DOHH2 (cell line): ENCODE measurements around the gene JARID2.

Experiments used
- H3F3A ChIP-seq: fragments of 200-600 bp; sonication (generic), shearing (Covaris generic); 2 replicates; pipeline ENCODE4 v1.6.0; 2016; ENCODE audit warnings: antibody characterized with exemption, mild to moderate bottlenecking; ENCODE audit not compliant: control insufficient read depth, insufficient read depth
- H3K27ac ChIP-seq: fragments of 200-600 bp; sonication (generic); 2 replicates; pipeline ENCODE4 v1.5.1; 2014; ENCODE audit warnings: low read depth, mild to moderate bottlenecking, low read length, moderate library complexity
- H3K27me3 ChIP-seq: fragments of 200-600 bp; sonication (generic); 2 replicates; pipeline ENCODE4 v1.6.1; 2014; ENCODE audit warnings: mild to moderate bottlenecking, low read length, mixed read lengths; ENCODE audit not compliant: control insufficient read depth
- H3K36me3 ChIP-seq: fragments of 200-600 bp; sonication (generic); 2 replicates; pipeline ENCODE4 v1.6.1; 2014; ENCODE audit warnings: mild to moderate bottlenecking, low read length, moderate library complexity, mixed read lengths; ENCODE audit not compliant: control insufficient read depth
- H3K4me1 ChIP-seq: fragments of 200-600 bp; sonication (generic); 2 replicates; pipeline ENCODE4 v1.6.1; 2014; ENCODE audit warnings: mild to moderate bottlenecking, low read length, mixed read lengths; ENCODE audit not compliant: control insufficient read depth
- H3K4me2 ChIP-seq: fragments of 200-600 bp; sonication (generic); 2 replicates; pipeline ENCODE4 v1.6.0; 2014; ENCODE audit warnings: mild to moderate bottlenecking, low read length, moderate library complexity
- H3K4me3 ChIP-seq: fragments of 200-600 bp; sonication (generic); 2 replicates; pipeline ENCODE4 v1.5.1; 2014; ENCODE audit warnings: mild to moderate bottlenecking, low read length, mixed read lengths
- H3K79me2 ChIP-seq: fragments of 200-600 bp; sonication (generic); 2 replicates; pipeline ENCODE4 v1.6.1; 2014; ENCODE audit warnings: mild to moderate bottlenecking, low read length, mixed read lengths; ENCODE audit not compliant: control insufficient read depth
- H3K9me2 ChIP-seq: fragments of 200-600 bp; sonication (generic); replicated peaks from 2 replicates; pipeline ENCODE4 v1.6.1; 2014; ENCODE audit warnings: mild to moderate bottlenecking, low read length, mixed read lengths; ENCODE audit not compliant: control insufficient read depth
- H3K9me3 ChIP-seq: fragments of 200-600 bp; sonication (generic); 2 replicates; pipeline ENCODE4 v1.6.1; 2014; ENCODE audit warnings: antibody characterized with exemption, low read length, mixed read lengths; ENCODE audit not compliant: control insufficient read depth, insufficient read depth
- H4K20me1 ChIP-seq: fragments of 200-600 bp; sonication (generic); 2 replicates; pipeline ENCODE4 v1.6.0; 2014; ENCODE audit warnings: low read depth, mild to moderate bottlenecking, antibody characterized with exemption, low read length, moderate library complexity; ENCODE audit not compliant: control insufficient read depth, insufficient read depth
- EZH2phosphoT487 ChIP-seq: fragments of 200-600 bp; sonication (generic); IDR thresholded peaks from 2 replicates; pipeline ENCODE4 v1.6.1; 2017; ENCODE audit warnings: borderline replicate concordance, mild to moderate bottlenecking, antibody characterized with exemption, low read length, moderate library complexity, mixed read lengths
- TF ChIP-seq, protein P1 (sequence below): fragments of 200-600 bp; sonication (generic); IDR thresholded peaks from one replicate; pipeline ENCODE4 v1.5.1; 2014; ENCODE audit warnings: antibody characterized with exemption, mild to moderate bottlenecking, low read depth, low read length; ENCODE audit not compliant: poor library complexity, severe bottlenecking

Gene JARID2

DNA sequence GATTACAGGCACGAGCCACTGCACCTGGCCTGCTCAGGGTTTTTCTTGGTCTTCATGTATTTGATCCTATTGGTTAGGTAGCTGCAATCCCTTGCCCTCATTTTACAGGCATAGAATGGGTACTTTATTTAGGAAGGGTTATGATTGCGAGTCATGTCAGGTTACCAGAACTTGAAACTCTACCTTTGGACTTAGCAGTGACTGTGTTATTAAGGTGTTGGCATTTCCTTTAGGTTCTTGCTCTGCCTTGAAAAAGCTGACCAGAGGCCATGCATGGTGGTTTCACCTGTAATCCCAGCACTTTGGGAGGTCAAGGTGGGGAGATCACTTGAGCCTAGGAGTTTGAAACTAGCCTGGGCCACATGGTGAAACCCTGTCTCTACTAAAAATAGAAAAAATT is 24.5 kb downstream of the JARID2 start:
- no peaks in the 10 kb centered on the region for H3F3A ChIP-seq
- no peaks in the 10 kb centered on the region for H3K9me3 ChIP-seq
- TF ChIP-seq, protein P1, sequence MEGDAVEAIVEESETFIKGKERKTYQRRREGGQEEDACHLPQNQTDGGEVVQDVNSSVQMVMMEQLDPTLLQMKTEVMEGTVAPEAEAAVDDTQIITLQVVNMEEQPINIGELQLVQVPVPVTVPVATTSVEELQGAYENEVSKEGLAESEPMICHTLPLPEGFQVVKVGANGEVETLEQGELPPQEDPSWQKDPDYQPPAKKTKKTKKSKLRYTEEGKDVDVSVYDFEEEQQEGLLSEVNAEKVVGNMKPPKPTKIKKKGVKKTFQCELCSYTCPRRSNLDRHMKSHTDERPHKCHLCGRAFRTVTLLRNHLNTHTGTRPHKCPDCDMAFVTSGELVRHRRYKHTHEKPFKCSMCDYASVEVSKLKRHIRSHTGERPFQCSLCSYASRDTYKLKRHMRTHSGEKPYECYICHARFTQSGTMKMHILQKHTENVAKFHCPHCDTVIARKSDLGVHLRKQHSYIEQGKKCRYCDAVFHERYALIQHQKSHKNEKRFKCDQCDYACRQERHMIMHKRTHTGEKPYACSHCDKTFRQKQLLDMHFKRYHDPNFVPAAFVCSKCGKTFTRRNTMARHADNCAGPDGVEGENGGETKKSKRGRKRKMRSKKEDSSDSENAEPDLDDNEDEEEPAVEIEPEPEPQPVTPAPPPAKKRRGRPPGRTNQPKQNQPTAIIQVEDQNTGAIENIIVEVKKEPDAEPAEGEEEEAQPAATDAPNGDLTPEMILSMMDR: no peak
- peaks cover 23% of the 10 kb centered on the region for H4K20me1 ChIP-seq
- H3K36me3 ChIP-seq: no peaks in the 10 kb centered on the region
- no peaks in the 10 kb centered on the region for H3K9me2 ChIP-seq
- no peaks in the 10 kb centered on the region for H3K27me3 ChIP-seq
- no peak overlapping the region for H3K4me2 ChIP-seq
- H3K4me3 ChIP-seq: no peak overlapping the region
- H3K27ac ChIP-seq: no peak overlapping the region
- peaks cover 77% of the 10 kb centered on the region for H3K79me2 ChIP-seq
- H3K4me1 ChIP-seq: peaks cover 44% of the 10 kb centered on the region

DNA sequence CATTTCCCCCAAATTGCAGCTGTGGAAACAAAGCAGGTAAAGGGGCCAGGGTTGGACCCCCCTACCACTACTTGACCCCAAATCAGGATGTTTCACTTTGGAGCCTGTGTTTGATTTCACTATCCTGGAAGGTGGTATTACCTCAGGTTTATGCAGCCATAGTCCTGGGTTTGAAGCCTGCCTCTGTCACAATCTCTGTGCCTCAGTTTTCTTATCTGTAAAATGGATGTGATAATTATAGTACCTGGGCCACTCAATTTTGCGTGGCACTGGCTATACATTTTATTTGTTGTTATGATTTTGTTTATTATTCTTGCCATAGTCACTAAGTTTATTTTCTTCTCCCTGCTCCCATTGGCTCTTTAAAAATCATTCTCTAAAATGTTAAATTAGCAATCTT is 26.7 kb downstream of the JARID2 start:
- no peak for TF ChIP-seq EZH2phosphoT487
- TF ChIP-seq, protein P1: no peak
- no peak overlapping the region for H3K4me3 ChIP-seq
- H3K36me3 ChIP-seq: no peaks in the 10 kb centered on the region
- peaks cover 7% of the 10 kb centered on the region for H4K20me1 ChIP-seq
- peaks cover 23% of the 10 kb centered on the region for H3K4me1 ChIP-seq
- H3K27ac ChIP-seq: no peak overlapping the region
- H3K27me3 ChIP-seq: no peaks in the 10 kb centered on the region
- no peaks in the 10 kb centered on the region for H3K9me3 ChIP-seq
- no peaks in the 10 kb centered on the region for H3K9me2 ChIP-seq
- no peak overlapping the region for H3K4me2 ChIP-seq
- H3F3A ChIP-seq: no peaks in the 10 kb centered on the region
- peaks cover 74% of the 10 kb centered on the region for H3K79me2 ChIP-seq

DNA sequence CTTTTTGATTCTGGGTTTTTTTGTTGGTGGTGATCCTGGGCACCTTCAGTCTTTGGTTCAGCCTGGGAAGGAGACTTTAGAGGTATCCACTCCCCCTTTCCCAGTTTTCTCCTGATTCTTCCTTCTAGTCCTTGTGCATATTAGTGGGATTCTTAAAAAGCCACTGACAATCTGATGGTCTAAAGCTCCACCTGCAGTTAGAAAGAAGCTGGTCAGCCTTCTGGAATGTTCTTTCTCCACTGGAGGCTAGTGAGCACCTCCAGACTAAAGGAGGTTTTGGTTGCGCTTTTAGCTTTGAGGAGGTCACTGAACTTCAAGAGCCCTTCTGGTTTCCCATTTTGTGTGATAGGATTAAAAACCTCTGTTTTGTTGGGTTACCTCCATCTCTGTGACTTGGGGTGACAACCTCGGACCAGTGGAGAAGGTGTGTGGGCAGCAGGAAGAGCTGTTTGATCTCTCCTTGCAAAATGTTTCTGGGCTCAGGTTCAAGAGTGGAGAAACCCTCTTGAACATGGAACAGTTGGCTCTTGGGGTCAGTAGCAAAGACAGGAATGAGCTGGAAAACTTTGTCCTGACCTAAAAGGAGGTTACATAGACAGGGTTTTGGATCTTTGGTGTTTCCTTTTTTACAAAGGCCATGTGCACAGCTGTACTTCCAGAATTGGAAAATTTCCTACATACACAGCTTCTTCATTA is 29.0 kb downstream of the JARID2 start:
- no peak overlapping the region for H3K4me3 ChIP-seq
- H3K27me3 ChIP-seq: no peaks in the 10 kb centered on the region
- H3K36me3 ChIP-seq: no peaks in the 10 kb centered on the region
- TF ChIP-seq, protein P1: peak; percentile 29
- TF ChIP-seq EZH2phosphoT487: no peak
- no peak overlapping the region for H3K27ac ChIP-seq
- H3K4me1 ChIP-seq: peaks cover 2% of the 10 kb centered on the region
- H3F3A ChIP-seq: no peaks in the 10 kb centered on the region
- peaks cover 6% of the 10 kb centered on the region for H4K20me1 ChIP-seq
- H3K9me2 ChIP-seq: no peaks in the 10 kb centered on the region
- H3K79me2 ChIP-seq: peaks cover 58% of the 10 kb centered on the region
- no peaks in the 10 kb centered on the region for H3K9me3 ChIP-seq
- H3K4me2 ChIP-seq: no peak overlapping the region
